Right ventricle myocardium superior (tissue), 1 donor: ENCODE measurements around the gene MAML2. TPM values are rescaled to one million over a fixed set of nuclear protein-coding genes. Genes with fewer than 3 reads are reported as not detected.
A peak's percentile ranks its signal among the peaks of the same experiment; 100 is the strongest.

Source experiments
- ATAC-seq: fragments of 200-7000 bp; cut with Tn5 transposase; one replicate; pipeline ENCODE4 v1.9.1; 2020; ENCODE audit warnings: mild to moderate bottlenecking; ENCODE audit not compliant: poor library complexity
- DNase-seq: peaks from one replicate; pipeline ENCODE4 v3.0.0-alpha.2; 2020
- intact Hi-C: fragments of 100-400 bp; cut with DNase I; formaldehyde crosslinking; loops from one replicate; pipeline ENCODE4 v1.11.2; 2022
- total RNA-seq: library from RNA; stranded (reverse); fragmentation: NEBNext Ultra II Directional; extraction: Animal tissue kit (Norgen Biotek cat#: 25700); gene quantifications from one replicate; pipeline ENCODE4 v1.2.1, GENCODE V29; 2021
- donor health status: DM: no; HTN: yes; CAD: no; lungs with severe emphysema.

MAML2 gene
- total RNA-seq, 1 donor from 2014 or later: 4.5 TPM

GRCh38 chr11:96322775-96323641 is 20.0 kb downstream of the MAML2 start:
- intact Hi-C loops: no loop called here

GRCh38 chr11:96321091-96321490 is 21.9 kb downstream of the MAML2 start:
- DNase-seq: no peak
- ATAC-seq: no peak
- intact Hi-C loops: no loop called here

More at GRCh38 chr11:96322775-96323641, 20.0 kb downstream of the MAML2 start:
- ATAC-seq (no peak), DNase-seq (no peak)

- intact Hi-C loops: no loop called here
- DNase-seq (no peak), ATAC-seq (no peak)
These were observed 22.9 kb downstream of the MAML2 start for GRCh38 chr11:96319898-96320656.

GRCh38 chr11:96318850-96319249 is 24.1 kb downstream of the MAML2 start:
- intact Hi-C loops: no loop called here
- ATAC-seq (no peak), DNase-seq (no peak)

- DNase-seq: no peak
- ATAC-seq: no peak
- intact Hi-C loops: no loop called here
These were observed 24.6 kb downstream of the MAML2 start for GRCh38 chr11:96318399-96318798.

GRCh38 chr11:96317985-96318384 is 25.0 kb downstream of the MAML2 start:
- no peak for ATAC-seq
- intact Hi-C loops: no loop called here
- no peak for DNase-seq

GRCh38 chr11:96317571-96317970 is 25.4 kb downstream of the MAML2 start:
- no peak for DNase-seq
- intact Hi-C loops: no loop called here
- ATAC-seq: peak; percentile 43

GRCh38 chr11:96316869-96317268 is 26.1 kb downstream of the MAML2 start:
- intact Hi-C loops: no loop called here
- no peak for DNase-seq
- no peak for ATAC-seq

GRCh38 chr11:96315476-96315875 is 27.5 kb downstream of the MAML2 start:
- ATAC-seq (no peak), DNase-seq (no peak)
- intact Hi-C loops: no loop called here

- intact Hi-C loops: no loop called here
- DNase-seq: peak; percentile 52
- ATAC-seq: peak; percentile 70
These were observed 28.5 kb downstream of the MAML2 start for GRCh38 chr11:96314326-96315020.

GRCh38 chr11:96313163-96313562 is 29.8 kb downstream of the MAML2 start:
- intact Hi-C loops: no loop called here
- ATAC-seq (no peak), DNase-seq (no peak)

- DNase-seq (no peak), ATAC-seq (no peak)
- intact Hi-C loops: no loop called here
These were observed 31.9 kb downstream of the MAML2 start for GRCh38 chr11:96311120-96311568.

GRCh38 chr11:96310236-96310635 is 32.8 kb downstream of the MAML2 start:
- DNase-seq (no peak), ATAC-seq (no peak)
- intact Hi-C loops: no loop called here

GRCh38 chr11:96309643-96310017 is 33.4 kb downstream of the MAML2 start:
- ATAC-seq (no peak), DNase-seq (no peak)
- intact Hi-C loops: no loop called here

GRCh38 chr11:96309016-96309642 is 33.9 kb downstream of the MAML2 start:
- ATAC-seq: no peak
- DNase-seq: no peak
- intact Hi-C loops: no loop called here

GRCh38 chr11:96307776-96308140 is 35.2 kb downstream of the MAML2 start:
- intact Hi-C loops: no loop called here
- ATAC-seq: peak; percentile 33

GRCh38 chr11:96306933-96307775 is 35.8 kb downstream of the MAML2 start:
- DNase-seq (peak; percentile 64), ATAC-seq (peak; percentile 90)
- intact Hi-C loops: no loop called here

More at GRCh38 chr11:96307776-96308140, 35.2 kb downstream of the MAML2 start:
- DNase-seq: no peak

- intact Hi-C loops: no loop called here
- ATAC-seq (no peak), DNase-seq (no peak)
These were observed 36.4 kb downstream of the MAML2 start for GRCh38 chr11:96306600-96306932.
